DOHH2 (cell line): Measurements from ENCODE around the gene GAS7.

Source experiments
- H3F3A ChIP-seq: fragments of 200-600 bp; sonication (generic), shearing (Covaris generic); 2 replicates; pipeline ENCODE4 v1.6.0; 2016; ENCODE audit warnings: antibody characterized with exemption, mild to moderate bottlenecking; ENCODE audit not compliant: control insufficient read depth, insufficient read depth
- H3K27ac ChIP-seq: fragments of 200-600 bp; sonication (generic); 2 replicates; pipeline ENCODE4 v1.5.1; 2014; ENCODE audit warnings: low read depth, mild to moderate bottlenecking, low read length, moderate library complexity
- H3K27me3 ChIP-seq: fragments of 200-600 bp; sonication (generic); 2 replicates; pipeline ENCODE4 v1.6.1; 2014; ENCODE audit warnings: mild to moderate bottlenecking, low read length, mixed read lengths; ENCODE audit not compliant: control insufficient read depth
- H3K36me3 ChIP-seq: fragments of 200-600 bp; sonication (generic); 2 replicates; pipeline ENCODE4 v1.6.1; 2014; ENCODE audit warnings: mild to moderate bottlenecking, low read length, moderate library complexity, mixed read lengths; ENCODE audit not compliant: control insufficient read depth
- H3K4me1 ChIP-seq: fragments of 200-600 bp; sonication (generic); 2 replicates; pipeline ENCODE4 v1.6.1; 2014; ENCODE audit warnings: mild to moderate bottlenecking, low read length, mixed read lengths; ENCODE audit not compliant: control insufficient read depth
- H3K4me2 ChIP-seq: fragments of 200-600 bp; sonication (generic); 2 replicates; pipeline ENCODE4 v1.6.0; 2014; ENCODE audit warnings: mild to moderate bottlenecking, low read length, moderate library complexity
- H3K4me3 ChIP-seq: fragments of 200-600 bp; sonication (generic); 2 replicates; pipeline ENCODE4 v1.5.1; 2014; ENCODE audit warnings: mild to moderate bottlenecking, low read length, mixed read lengths
- H3K79me2 ChIP-seq: fragments of 200-600 bp; sonication (generic); 2 replicates; pipeline ENCODE4 v1.6.1; 2014; ENCODE audit warnings: mild to moderate bottlenecking, low read length, mixed read lengths; ENCODE audit not compliant: control insufficient read depth
- H3K9me2 ChIP-seq: fragments of 200-600 bp; sonication (generic); replicated peaks from 2 replicates; pipeline ENCODE4 v1.6.1; 2014; ENCODE audit warnings: mild to moderate bottlenecking, low read length, mixed read lengths; ENCODE audit not compliant: control insufficient read depth
- H3K9me3 ChIP-seq: fragments of 200-600 bp; sonication (generic); 2 replicates; pipeline ENCODE4 v1.6.1; 2014; ENCODE audit warnings: antibody characterized with exemption, low read length, mixed read lengths; ENCODE audit not compliant: control insufficient read depth, insufficient read depth
- H4K20me1 ChIP-seq: fragments of 200-600 bp; sonication (generic); 2 replicates; pipeline ENCODE4 v1.6.0; 2014; ENCODE audit warnings: low read depth, mild to moderate bottlenecking, antibody characterized with exemption, low read length, moderate library complexity; ENCODE audit not compliant: control insufficient read depth, insufficient read depth
- EZH2phosphoT487 ChIP-seq: fragments of 200-600 bp; sonication (generic); IDR thresholded peaks from 2 replicates; pipeline ENCODE4 v1.6.1; 2017; ENCODE audit warnings: borderline replicate concordance, mild to moderate bottlenecking, antibody characterized with exemption, low read length, moderate library complexity, mixed read lengths
- TF ChIP-seq, protein P1 (sequence below): fragments of 200-600 bp; sonication (generic); IDR thresholded peaks from one replicate; pipeline ENCODE4 v1.5.1; 2014; ENCODE audit warnings: antibody characterized with exemption, mild to moderate bottlenecking, low read depth, low read length; ENCODE audit not compliant: poor library complexity, severe bottlenecking

The GAS7 gene

DNA sequence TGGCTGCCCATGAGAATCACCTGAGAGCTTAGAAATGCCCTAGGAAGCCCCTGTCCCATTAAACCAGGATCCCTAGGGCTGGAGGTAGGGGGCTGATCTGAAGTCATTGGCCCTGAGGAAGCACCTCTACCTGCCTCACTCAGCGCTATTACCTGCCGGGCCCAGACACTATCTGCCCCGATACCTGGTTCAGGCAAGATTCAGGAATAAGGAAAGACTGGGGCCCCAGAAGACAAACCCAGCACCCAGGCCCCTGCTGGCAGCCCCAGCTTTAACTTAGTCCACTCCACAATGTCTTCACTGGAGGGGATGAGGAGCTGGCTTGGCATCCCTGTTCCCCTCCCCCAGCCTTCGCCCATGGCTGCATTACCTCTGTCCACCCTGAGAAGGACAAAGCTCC is 126.3 kb downstream of the GAS7 start:
- no peaks in the 10 kb centered on the region for H3K79me2 ChIP-seq
- no peaks in the 10 kb centered on the region for H3K9me3 ChIP-seq
- no peak overlapping the region for H3K4me2 ChIP-seq
- no peaks in the 10 kb centered on the region for H3K9me2 ChIP-seq
- no peaks in the 10 kb centered on the region for H3F3A ChIP-seq
- no peaks in the 10 kb centered on the region for H3K36me3 ChIP-seq
- no peak overlapping the region for H3K4me3 ChIP-seq
- no peaks in the 10 kb centered on the region for H3K4me1 ChIP-seq
- H3K27ac ChIP-seq: no peak overlapping the region
- H3K27me3 ChIP-seq: no peaks in the 10 kb centered on the region
- no peaks in the 10 kb centered on the region for H4K20me1 ChIP-seq
- TF ChIP-seq EZH2phosphoT487: no peak
- TF ChIP-seq, protein P1, sequence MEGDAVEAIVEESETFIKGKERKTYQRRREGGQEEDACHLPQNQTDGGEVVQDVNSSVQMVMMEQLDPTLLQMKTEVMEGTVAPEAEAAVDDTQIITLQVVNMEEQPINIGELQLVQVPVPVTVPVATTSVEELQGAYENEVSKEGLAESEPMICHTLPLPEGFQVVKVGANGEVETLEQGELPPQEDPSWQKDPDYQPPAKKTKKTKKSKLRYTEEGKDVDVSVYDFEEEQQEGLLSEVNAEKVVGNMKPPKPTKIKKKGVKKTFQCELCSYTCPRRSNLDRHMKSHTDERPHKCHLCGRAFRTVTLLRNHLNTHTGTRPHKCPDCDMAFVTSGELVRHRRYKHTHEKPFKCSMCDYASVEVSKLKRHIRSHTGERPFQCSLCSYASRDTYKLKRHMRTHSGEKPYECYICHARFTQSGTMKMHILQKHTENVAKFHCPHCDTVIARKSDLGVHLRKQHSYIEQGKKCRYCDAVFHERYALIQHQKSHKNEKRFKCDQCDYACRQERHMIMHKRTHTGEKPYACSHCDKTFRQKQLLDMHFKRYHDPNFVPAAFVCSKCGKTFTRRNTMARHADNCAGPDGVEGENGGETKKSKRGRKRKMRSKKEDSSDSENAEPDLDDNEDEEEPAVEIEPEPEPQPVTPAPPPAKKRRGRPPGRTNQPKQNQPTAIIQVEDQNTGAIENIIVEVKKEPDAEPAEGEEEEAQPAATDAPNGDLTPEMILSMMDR: no peak

DNA sequence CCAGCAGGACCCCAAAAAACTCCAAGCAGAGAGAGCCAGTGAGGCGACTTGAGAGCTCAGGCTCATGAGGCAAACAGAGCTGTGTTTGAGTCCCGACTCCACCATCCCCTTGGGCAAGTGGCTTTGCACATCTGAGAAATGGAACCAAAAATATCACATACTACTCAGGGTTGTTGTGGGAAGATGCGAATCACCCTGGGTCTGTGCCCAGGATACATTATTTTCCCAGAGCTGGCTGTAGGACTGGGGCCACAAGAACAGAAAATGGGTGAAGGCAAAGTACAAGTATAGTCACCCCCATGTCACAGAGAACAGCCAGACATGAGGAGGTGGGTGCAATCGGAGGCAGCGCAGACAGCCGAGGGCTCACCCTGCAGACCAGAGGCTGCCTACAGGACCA is 127.3 kb downstream of the GAS7 start:
- Histone ChIP-seq H3K4me3 (no peak overlapping the region), H3K27ac (no peak overlapping the region), H4K20me1 (no peaks in the 10 kb centered on the region), H3K9me3 (no peaks in the 10 kb centered on the region), H3K36me3 (no peaks in the 10 kb centered on the region), H3K4me1 (no peaks in the 10 kb centered on the region), H3K4me2 (no peak overlapping the region), H3K27me3 (no peaks in the 10 kb centered on the region), H3K79me2 (no peaks in the 10 kb centered on the region), H3F3A (no peaks in the 10 kb centered on the region), H3K9me2 (no peaks in the 10 kb centered on the region)
- TF ChIP-seq EZH2phosphoT487: no peak
- TF ChIP-seq, protein P1: no peak

DNA sequence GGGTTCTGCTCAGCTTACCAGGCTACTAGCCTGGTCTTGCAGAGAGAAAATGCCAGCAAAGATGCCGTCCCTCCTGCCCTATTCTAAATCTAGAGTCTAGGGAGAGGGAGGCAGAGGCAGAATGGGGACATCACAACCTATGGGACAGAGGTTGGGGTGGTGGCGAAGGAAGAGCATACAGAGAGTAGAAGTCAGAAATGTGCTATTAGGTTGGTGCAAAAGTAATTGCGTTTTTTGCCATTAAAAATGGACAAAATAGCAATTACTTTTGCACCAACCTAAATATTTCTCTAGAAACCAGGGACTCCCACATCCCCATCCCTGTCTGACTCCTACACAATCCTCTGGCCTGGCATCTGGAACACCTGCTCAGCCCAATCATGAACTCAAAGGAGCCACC is 127.7 kb downstream of the GAS7 start:
- H3K27me3 ChIP-seq: no peaks in the 10 kb centered on the region
- H4K20me1 ChIP-seq: no peaks in the 10 kb centered on the region
- H3K4me1 ChIP-seq: no peaks in the 10 kb centered on the region
- H3K4me2 ChIP-seq: no peak overlapping the region
- no peak overlapping the region for H3K4me3 ChIP-seq
- no peaks in the 10 kb centered on the region for H3K9me3 ChIP-seq
- H3K9me2 ChIP-seq: no peaks in the 10 kb centered on the region
- no peak overlapping the region for H3K27ac ChIP-seq
- no peaks in the 10 kb centered on the region for H3F3A ChIP-seq
- TF ChIP-seq EZH2phosphoT487: no peak
- TF ChIP-seq, protein P1: no peak
- no peaks in the 10 kb centered on the region for H3K36me3 ChIP-seq
- no peaks in the 10 kb centered on the region for H3K79me2 ChIP-seq

DNA sequence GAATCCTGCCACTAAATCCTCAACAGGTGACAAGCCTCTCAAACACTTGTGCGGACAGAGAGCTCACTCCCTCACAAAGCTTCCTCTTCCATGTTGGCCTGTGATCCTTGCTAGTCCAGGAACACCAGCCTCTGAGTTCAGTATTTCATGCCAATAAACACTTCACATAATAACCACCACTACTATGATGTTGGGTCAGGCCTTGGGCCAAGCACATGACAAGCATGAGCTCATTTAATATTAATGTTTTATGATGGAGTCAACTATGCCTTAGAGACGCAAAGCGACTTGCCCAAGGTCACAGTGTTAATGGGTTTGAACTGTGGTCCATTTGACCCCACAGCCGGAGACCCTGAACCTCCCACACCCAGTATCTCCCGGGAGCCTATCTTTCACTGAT is 129.1 kb downstream of the GAS7 start:
- H3F3A ChIP-seq: no peaks in the 10 kb centered on the region
- no peaks in the 10 kb centered on the region for H3K4me1 ChIP-seq
- H3K27ac ChIP-seq: no peak overlapping the region
- H3K4me2 ChIP-seq: no peak overlapping the region
- H3K9me2 ChIP-seq: no peaks in the 10 kb centered on the region
- TF ChIP-seq, protein P1: no peak
- no peak for TF ChIP-seq EZH2phosphoT487
- no peaks in the 10 kb centered on the region for H3K36me3 ChIP-seq
- H3K79me2 ChIP-seq: no peaks in the 10 kb centered on the region
- H3K9me3 ChIP-seq: no peaks in the 10 kb centered on the region
- no peak overlapping the region for H3K4me3 ChIP-seq
- no peaks in the 10 kb centered on the region for H3K27me3 ChIP-seq
- H4K20me1 ChIP-seq: no peaks in the 10 kb centered on the region
